Stimulated activated CD8-positive, alpha-beta memory T cell treated with anti-CD3 and anti-CD28 coated beads, Interleukin-2, amount 100 ng/mL, for 1 hour (primary cell): ENCODE measurements around the gene CAVIN1.
"Not testable (repeated sequence)": the region's sequence is repeated elsewhere in the genome, so short reads cannot be mapped to it uniquely, and the experiment has no call there.

Source experiments
- DNase-seq, 2 donors: peaks; one replicate each; pipeline ENCODE4 v3.0.0-alpha.2; 2020; ENCODE audit warnings: low read depth in 2 of 2

Gene CAVIN1

DNA sequence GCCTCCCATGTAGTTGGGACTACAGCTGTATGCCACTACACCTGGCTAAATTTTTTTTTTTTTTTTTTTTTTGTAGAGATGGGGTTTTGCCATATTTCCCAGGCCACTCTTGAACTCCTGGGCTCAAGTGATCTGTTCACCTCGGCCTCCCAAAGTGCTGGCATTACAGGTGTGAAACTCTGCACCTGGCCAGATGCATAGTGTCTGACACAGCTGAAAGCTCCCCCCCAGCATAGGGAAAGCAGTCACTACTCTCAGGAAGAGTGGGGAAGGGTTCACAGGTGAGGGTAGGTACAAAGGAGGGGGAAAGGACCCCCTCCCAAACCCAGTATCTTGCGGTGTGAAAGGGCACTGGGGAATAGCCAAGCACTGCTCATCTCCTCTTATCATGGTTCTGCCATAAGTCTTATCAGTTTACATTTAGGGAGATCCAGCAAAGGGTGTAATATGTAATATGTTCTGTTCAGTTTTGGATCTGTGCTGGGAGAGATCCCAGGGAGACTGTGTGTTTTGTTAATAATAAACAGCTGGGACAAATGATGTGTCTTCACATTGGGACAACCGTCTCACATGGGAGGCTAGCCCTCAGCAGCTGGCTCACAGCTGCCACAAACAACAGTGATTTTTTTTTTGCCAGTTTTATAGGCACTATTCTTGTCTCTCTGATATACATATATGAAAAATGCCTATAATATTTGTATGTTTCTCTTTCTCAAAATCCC lies 6.8 kb upstream of the CAVIN1 start:
- no peak for DNase-seq

DNA sequence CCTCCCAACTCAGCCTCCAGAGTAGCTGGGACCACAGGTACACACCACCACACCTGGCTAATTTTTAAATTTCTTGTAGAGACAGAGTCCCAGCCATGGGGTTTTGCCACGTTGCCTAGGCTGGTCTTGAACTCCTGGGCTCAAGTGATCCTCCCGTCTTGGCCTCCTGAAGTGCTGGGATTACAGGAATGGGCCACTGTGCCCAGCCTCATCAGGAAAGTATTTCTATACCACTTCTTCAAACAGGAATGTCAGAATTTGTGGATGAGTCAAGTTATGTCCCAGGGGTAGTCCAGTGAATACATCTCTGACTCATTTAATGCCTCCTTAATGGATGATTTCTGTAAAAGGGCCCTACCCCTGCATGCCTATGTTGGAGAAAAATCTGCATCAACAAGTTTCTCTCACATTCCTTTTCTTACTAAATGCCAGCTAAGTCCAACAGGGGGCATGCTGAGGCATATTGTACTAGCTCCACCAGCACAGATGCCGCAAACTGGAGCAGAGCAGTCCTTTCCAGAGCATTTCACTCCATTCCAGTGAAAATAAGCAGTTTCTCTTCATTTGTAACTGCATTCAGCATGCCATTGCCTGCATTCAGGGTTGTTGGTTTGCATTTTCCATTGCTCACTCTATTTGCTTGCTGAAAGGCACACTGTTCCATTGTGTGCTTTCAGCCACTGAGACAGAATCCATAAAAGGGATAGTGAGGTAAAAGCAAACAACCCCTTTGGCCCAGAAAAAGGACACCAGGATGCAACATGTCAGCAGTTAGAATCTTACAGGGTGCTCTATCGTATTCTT lies 5.3 kb upstream of the CAVIN1 start:
- DNase-seq: no peak

DNA sequence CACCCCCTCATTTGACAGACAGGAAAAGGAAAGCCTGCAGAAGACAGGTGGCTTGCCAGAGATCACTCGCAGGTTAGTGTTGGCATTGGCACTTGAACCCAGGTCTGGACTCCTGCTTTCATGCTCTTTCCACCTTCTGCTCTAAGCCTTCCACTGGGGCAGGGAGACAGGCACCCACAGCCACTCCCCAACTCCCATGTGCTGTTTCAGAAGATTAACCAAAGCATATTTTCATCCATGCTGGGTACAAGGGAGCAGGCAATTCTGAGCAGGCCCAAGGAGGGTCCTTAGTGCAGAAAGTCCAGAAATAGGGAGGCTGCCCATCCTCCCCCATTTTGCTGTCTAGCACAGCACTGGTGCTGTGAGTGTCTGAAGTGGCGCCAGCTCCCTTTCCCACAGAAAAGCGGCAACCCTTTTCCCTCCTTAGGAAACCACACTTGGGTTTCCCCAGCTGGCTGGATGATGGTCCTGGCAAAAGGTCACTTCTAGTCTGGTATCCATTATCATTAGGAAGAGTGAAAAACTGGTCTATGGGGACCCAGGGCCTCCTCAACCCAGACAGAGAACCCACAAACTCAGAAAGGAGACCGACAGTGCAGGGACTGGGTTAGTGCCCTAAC lies 2.0 kb upstream of the CAVIN1 start:
- no peak for DNase-seq

DNA sequence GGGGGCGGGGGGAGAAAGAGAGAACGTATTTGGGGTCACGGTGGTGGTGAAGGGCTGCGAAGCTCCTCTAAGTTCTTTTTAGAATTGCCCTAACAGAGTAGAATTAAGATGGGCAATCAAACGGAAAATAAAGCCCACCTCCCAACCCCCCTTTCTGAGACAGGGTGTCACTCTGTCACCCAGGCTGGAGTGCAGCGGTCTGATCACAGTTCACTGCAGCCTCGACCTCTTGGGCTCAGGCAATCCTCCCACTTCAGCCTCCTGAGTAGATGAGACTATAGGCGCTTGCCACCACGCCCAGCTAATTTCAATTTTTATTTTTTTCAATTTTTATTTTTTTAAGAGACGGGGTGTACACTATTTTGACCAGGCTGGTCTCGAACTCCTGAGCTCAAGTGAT lies 710 bp upstream of the CAVIN1 start:
- DNase-seq: no peak

DNA sequence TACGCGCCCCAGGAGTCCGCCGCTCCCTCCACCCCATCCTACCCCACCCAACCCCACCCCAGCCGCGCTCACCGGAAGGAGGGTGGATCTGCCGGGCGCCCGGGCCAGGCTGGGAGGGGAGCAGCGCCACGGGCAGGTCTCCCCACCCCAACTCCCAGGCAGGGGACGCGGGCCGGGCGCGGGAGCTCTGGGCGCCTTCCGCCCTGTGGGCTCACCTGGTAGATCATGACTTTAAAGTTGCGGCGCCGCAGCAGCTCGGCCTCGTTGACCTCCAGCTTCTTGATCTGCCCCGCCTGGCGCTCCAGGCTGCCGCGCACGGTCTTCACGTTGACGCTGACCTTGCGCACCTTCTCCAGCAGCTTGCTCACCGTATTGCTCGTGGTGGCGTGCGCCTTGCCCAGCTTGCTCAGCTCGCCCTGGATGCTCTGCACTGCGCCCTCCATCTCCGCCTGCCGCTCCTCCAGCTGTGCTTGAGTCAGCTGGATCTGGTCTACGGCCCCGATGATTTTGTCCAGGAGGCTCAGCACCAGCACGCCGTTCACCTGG lies 571 bp downstream of the CAVIN1 start:
- no peak for DNase-seq

DNA sequence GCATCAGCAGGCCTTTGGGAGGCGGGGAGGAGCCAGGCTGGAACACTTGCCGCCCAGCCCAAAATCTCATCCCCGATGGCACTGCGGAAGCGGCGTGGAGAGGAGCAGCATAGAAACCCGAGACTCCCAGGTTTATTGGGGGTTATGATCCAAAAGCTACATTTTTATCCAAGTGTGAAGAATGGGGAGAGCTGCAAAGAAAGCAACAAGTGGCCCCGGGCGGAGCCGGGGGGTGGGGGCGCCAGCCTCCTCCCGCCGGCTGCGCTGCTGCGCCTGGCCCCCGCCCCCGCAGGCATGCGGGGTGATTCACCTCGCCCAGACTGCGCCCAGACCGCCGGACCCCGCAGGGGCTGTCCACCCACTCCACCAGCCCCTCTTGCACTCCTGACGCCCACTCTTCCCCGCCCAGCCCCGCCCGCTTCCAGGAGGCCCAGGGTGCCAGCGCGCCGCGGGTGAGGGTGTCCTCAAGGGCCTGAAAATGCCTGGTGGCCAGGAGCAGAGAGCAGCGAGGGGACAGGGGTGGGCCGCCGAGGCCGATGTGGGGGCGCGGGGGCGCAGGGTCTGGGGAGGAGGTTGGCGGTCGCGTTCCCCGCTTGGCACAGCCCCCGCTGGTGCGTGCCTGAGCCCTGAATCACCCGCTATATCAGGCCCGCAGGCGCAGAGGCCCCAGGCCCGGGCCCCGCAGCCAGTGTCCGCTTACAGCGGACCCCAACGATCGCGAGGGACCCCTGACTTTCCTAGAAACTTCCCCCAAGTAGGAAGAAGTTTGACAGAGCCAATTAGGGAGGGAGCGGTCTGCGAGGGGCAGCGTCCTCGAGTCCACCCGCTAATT lies 1.3 kb downstream of the CAVIN1 start:
- DNase-seq: no peak

DNA sequence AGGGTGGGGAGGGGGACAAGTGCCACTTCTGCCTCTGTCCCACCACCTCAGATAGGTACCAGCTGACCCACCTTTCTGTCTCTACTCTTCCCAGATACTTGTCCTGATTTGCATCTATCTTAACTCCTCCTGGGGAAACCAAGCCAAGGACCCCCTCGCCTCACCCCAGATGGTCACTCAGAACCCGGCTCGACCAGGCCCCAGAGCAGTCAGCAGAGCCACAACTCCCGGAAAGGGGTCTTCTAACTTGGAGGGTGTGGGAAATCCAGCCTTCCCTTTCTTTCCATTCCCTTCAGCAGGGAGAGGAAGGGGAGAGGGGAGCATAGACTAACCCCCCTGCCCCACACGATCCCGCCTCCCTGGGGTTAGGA lies 1.9 kb downstream of the CAVIN1 start:
- no peak for DNase-seq

DNA sequence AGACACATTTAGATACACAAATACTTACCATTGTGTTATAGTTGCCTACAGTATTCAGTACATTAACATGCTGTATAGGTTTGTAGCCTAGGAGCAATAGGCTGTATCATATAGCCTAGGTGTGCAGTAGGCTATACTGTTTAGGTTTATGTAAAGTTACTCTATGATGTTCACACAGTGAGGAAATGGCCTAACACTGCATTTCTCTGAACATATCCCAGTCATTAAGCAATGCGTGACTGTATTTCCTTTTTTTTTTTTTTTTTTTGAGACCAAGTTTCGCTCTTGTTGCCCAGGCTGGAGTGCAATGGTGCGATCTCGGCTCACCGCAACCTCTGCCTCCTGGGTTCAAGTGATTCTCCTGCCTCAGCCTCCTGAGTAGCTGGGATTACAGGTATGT lies 5.1 kb downstream of the CAVIN1 start:
- DNase-seq: not testable (repeated sequence)

DNA sequence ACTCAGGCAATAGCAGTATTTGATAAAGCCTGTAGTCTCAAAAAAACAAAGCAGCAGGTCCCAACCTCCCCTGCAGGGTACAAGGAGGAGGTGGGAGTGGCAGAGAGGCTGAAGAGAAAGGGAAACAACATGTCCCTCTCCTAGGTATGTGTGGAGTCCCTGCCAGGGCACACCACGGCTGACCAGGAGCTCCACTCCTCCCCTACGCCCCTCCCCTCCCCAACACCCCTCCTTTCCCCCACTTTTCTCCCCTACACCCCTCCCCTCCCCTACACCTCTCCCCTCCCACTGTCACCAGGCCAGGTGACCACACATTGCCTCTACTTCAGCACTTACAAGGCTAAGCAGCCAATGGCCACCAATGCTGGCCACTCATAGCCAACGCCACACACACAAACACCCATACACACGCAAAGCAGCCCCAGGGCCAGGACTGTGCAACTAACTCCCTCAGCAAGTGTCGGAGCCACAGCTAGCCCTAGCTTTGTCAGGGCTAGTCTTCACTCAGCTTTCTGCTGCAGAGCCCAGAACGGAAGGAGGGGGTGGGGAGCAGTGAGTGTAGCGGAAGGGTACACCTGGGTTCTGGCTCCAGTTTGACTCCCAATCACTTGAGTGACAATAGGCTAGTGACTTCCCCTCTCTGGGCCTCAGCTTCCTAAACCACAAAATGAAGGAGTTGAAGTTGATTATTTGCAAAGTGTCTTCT lies 8.2 kb downstream of the CAVIN1 start:
- no peak for DNase-seq

DNA sequence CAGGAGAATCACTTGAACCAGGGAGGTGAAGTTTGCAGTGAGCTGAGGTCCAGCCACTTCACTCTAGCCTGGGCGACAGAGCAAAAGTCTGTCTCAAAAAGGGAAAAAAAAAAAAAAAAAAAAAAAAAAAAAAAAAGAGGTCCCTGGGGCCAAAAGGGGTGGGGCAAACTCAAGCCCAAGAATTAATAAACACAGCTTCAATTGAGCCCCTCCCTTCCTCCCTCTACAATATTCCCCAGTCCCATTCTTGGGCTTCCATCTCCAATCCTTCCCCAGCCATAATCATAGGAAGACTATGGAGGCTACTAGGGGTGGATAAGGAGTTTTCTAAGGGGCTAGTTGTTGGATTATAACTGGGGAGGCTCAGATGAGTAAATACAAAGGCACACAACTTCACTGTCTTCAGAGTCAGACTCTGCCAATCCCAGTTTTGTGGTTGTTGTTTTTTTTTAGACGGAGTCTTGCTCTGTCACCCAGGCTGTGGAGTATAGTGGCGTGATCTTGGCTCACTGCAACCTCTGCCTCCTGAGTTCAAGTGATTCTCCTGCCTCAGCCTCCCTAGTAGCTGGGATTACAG lies 9.5 kb downstream of the CAVIN1 start:
- DNase-seq: no peak

DNA sequence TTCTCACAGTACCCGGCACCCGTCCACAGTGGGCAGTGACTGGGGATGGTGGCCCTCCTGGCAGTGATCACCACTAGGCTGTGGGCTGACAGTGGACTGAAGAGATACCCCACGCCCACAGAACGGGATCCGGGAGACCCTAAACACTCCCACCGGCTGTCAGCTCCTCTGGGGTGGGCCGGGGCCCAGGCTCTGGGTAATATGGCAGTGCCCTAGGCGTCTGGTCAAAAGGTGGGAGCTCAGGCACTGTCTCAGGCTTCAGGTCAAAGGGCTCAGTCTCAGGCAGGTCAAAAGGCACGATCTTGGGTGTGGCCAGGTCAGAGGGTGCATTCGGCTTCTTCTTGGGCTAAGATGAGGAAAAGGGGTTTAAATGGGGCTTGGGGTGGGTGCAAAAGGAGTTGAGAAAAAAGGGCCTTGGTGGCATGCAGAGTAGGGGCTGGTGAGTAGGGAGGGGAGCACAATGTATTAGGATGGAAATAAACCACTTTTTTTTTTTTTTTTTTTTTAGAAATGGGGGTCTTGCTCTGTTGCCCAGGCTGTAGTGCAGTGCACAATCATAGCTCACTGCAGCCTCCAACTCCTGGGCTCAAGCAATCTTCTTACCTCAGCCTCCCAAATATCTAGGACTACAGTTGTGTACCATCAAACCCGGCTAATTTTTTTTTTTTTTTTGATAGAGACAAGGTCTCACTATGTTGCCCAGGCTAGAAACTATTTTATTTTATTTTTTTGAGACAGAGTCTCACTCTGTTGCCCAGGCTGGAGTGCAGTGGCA lies 11.0 kb downstream of the CAVIN1 start:
- no peak for DNase-seq

DNA sequence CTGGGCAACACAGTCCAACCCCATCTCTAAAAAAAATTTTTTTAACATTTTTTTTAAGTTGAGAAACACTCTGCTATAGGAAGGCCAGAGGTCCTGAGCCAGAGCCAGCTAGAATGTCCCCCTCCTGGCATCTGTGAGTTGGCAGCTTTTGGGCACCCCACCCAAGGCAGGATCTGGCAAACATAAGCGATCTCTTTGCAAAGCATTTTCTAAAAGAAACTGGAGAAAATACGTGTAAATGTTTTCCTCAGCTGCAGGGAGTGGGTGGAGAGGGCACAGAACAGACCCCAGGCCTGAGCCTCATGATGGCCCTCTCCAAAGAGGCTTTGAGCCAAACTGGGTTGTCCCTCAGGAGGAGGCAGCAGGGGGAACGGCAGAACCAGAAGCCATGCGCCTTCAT lies 11.7 kb downstream of the CAVIN1 start:
- no peak for DNase-seq

DNA sequence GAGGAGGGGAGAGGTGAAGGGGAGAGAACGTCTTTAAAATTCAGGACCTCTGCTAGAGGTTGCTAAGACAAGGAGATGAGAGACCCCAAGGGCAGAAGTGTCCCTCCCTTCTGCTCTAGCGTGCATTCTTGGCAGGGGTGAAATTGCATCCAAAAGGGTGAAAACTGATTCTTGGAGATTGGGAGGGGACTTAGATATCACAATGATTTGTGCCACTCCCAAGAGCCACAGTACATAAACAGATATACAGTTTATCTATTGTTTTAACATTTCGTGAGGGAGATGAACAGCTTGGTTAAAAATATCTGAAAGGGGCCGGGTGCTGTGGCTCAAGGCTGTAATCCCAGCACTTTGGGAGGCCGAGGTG lies 12.8 kb downstream of the CAVIN1 start:
- DNase-seq: no peak

DNA sequence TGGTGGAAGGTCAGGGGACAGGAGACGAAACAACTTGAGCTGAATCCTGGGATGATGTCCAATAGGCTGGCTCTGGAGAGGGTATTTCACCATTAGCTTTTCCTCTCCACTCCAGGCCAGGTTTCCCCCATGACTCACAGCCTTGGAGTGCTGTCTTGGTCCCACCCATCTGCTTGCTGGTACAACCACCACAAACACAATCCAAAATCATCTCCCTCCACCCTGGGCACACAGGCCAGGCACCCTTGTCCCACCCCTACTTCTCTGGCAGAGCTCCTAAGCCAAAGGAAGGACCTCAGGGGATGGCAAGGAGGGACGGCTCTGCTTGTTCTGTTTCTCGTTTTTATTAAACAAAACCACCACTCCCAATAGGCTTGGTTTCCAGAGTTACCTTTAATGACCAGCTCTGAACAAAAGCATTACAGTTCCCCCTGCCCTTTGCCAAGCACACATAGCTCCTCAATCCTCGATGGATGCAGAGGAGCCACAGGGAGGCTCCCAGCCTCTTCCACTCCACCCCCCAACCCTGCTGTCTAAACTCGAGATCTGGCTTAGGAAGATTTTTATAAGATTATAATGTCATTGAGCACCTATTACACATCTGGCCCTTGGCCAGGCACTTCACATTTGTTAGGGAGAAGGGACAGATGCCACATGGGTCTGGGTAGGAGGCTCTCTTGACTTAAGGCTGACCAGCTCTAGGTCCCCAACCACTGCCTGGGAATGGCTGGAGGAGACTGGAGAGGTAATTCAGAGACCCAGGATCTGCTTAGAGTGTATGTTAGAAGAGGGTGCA lies 13.3 kb downstream of the CAVIN1 start:
- DNase-seq: no peak

DNA sequence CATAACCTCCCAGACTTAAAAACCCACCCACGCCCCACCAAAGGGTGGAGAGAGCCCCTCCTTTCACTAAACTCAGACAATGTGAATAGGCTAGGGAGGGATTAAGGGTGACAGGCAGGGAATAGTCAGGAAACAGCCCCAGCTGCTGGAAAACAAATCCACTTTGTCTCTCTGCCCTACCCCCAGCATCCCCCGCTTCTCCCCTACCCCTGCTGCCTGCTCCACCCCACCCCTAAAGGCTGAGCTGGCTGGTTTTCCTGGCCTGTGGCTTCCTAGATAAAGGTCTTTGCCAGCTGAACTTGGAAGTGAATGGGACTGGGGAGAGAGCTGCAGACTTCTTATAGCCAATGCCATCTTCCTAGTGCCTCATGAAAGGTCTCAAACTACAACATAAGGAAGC lies 15.0 kb downstream of the CAVIN1 start:
- DNase-seq: no peak

DNA sequence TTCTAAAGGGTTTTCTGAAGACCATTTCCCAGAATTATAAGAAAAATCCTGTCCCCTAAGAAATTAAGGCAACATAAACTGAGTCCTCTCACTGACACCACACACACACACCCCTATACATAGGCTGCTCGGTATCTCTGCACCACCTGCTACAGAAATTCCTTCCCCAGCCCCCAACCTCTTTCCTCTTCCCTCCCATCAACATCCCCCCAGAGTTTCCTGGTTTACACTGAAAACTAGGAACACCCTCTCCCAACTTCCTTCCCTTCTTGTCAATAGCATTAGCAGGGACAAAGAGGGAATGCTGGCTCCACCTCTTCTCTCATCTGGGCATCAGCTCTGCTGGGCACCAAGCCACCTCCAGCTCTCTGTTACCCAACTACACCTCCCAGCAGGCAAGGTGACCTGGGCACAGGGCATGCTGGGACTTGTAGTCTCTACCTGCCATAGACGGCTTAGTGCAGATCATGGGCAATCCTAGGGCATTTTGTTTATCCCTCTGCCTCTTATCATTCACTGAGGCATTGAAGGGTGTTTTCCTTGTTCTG lies 15.7 kb downstream of the CAVIN1 start:
- peak in 1 of 2 donors; percentile 42 for DNase-seq

DNA sequence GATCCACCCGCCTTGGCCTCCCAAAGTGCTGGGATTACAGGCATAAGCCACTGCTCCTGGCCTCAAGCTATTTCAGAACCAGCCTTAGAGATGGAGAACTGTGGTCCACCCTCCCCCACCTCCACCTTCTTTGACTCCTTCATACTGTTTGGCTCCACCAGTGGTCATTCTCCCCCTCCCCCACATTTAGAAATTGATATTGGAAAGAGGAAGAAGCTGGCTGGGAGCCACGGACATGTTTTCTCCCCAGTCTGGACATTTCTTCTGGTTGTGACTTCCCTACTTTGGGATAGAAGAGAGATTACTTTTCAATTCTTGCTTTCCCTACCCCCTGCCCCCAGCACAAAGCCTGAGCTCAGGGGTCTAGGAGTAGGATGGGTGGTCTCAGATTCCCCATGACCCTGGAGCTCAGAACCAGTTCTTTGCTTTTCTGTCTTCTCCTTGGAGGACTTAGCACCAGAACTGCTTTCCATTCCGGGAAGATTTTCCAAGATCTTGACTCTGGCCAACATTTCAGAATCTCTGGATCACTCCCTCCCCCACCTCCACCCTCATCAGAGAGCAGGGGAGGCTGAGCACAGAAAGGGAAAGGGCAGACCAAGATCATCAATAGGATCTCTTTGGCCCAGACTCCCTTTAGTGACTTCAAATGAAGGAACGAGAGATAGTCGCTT lies 16.3 kb downstream of the CAVIN1 start:
- no peak for DNase-seq

DNA sequence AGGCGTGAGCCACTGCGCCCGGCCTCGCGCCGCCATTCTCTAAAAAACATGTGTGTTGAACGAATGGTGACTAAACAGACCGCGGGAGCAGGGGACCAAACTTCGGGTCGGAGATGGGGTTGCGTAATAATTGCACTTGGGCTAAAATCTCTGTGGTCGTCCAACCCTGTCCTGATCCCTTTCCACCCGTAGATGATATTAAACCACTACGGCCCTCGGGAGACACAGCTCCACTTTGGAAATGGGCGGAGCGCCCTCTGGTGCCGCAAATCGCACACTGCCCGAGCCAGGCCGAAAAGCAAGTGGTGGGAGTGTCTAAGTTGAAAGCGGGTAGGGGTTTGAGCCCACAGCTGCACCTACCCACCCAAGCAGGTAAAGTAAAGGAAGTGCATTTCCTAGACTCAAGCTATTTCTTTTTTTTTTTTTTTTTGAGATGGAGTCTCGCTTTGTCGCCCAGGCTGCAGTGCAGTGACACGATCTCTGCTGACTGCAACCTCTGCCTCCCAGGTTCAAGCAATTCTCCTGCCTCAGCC lies 17.0 kb downstream of the CAVIN1 start:
- peak; percentile 72 to 73 for DNase-seq
